Rectal smooth muscle tissue (tissue), 1 donor: Measurements from ENCODE around the gene BTBD10.
"Not testable (repeated sequence)": the region's sequence is repeated elsewhere in the genome, so short reads cannot be mapped to it uniquely, and the experiment has no call there.

ENCODE experiments used
- H3K27ac ChIP-seq: one replicate; pipeline ENCODE4 v1.7.0; 2013; ENCODE audit warnings: low read depth, low read length, inconsistent platforms
- H3K27me3 ChIP-seq: one replicate; pipeline ENCODE4 v1.7.0; 2013; ENCODE audit warnings: low read length; ENCODE audit not compliant: control insufficient read depth, insufficient read depth
- H3K36me3 ChIP-seq: one replicate; pipeline ENCODE4 v1.7.0; 2013; ENCODE audit warnings: low read length; ENCODE audit not compliant: control insufficient read depth, insufficient read depth
- H3K4me1 ChIP-seq: one replicate; pipeline ENCODE4 v1.7.0; 2013; ENCODE audit warnings: low read length; ENCODE audit not compliant: control insufficient read depth, insufficient read depth
- H3K4me3 ChIP-seq: one replicate; pipeline ENCODE4 v1.7.0; 2013; ENCODE audit warnings: low read length
- H3K9ac ChIP-seq: one replicate; pipeline ENCODE4 v1.7.0; 2013; ENCODE audit warnings: low read length

BTBD10 gene

DNA sequence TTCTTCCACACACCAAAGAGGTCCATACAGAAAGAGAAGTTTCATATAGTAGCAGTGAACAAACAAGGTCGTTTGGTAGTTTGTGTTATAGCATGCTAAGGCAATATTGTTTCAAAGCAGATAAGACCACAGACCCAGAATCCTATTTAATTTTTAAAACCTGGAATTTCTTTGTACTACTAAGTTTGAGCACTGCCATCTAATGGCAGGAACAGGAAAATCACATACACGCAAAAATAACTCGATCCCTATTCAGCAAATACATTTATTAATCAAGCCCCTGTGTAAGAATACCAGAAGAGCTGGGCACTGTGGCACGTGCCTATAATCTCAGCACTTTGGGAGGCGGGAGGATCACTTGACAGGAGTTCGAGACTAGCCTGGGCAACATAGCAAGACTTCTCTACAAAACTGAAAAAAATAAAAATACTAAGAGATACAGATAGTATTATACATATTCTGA, 2.9 kb upstream of the BTBD10 start:
- no peak overlapping the region for H3K27ac ChIP-seq
- no peaks in the 10 kb centered on the region for H3K27me3 ChIP-seq
- peaks cover 6% of the 10 kb centered on the region for H3K4me1 ChIP-seq
- H3K9ac ChIP-seq, result no peak overlapping the region
- H3K4me3 ChIP-seq, result no peak overlapping the region
- no peaks in the 10 kb centered on the region for H3K36me3 ChIP-seq

GRCh38 chr11:13463779-13464290, 813 bp upstream of the BTBD10 start:
- H3K36me3 ChIP-seq, result no peaks in the 10 kb centered on the region
- H3K27ac ChIP-seq, result peak overlapping the region; percentile 83
- H3K9ac ChIP-seq, result peak overlapping the region; percentile 72
- H3K27me3 ChIP-seq, result no peaks in the 10 kb centered on the region
- H3K4me1 ChIP-seq, result peaks cover 6% of the 10 kb centered on the region
- peak overlapping the region; percentile 82 for H3K4me3 ChIP-seq

GRCh38 chr11:13462311-13462900, 616 bp downstream of the BTBD10 start:
- H3K9ac ChIP-seq, result peak overlapping the region; percentile 29
- peak overlapping the region; percentile 82 for H3K4me3 ChIP-seq
- no peaks in the 10 kb centered on the region for H3K36me3 ChIP-seq
- peak overlapping the region; percentile 83 for H3K27ac ChIP-seq
- H3K4me1 ChIP-seq, result peaks cover 6% of the 10 kb centered on the region
- H3K27me3 ChIP-seq, result no peaks in the 10 kb centered on the region

GRCh38 chr11:13461291-13461690, 1.7 kb downstream of the BTBD10 start:
- Histone ChIP-seq H3K9ac (no peak overlapping the region), H3K4me1 (peaks cover 6% of the 10 kb centered on the region)

GRCh38 chr11:13450832-13451397, 12.1 kb downstream of the BTBD10 start:
- no peak overlapping the region for H3K9ac ChIP-seq
- no peaks in the 10 kb centered on the region for H3K4me1 ChIP-seq
- no peak overlapping the region for H3K4me3 ChIP-seq
- no peak overlapping the region for H3K27ac ChIP-seq
- no peaks in the 10 kb centered on the region for H3K27me3 ChIP-seq
- H3K36me3 ChIP-seq, result no peaks in the 10 kb centered on the region

More at GRCh38 chr11:13461291-13461690, 1.7 kb downstream of the BTBD10 start:
- Histone ChIP-seq H3K27ac (no peak overlapping the region), H3K4me3 (no peak overlapping the region), H3K36me3 (no peaks in the 10 kb centered on the region), H3K27me3 (no peaks in the 10 kb centered on the region)

DNA sequence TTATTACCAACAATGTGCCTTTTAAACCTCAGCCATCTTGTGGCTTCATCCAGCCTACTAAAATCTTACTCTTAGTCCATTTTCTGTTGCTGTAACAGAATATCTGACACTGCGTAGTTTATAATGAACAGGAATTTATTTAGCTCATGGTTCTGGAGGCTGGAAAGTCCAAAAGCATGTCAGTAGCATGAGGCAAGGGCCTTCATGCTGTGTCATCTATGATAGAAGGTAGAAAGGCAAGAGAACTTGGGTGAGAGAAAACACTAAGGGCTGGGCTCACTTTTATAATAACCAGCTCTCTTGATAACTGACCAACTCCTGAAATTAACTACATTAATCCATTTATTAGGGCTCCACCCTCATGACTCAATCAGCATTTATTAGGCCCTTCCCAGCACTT, 13.5 kb downstream of the BTBD10 start:
- Histone ChIP-seq H3K27me3 (no peaks in the 10 kb centered on the region), H3K9ac (no peak overlapping the region), H3K27ac (no peak overlapping the region), H3K4me1 (no peaks in the 10 kb centered on the region), H3K36me3 (no peaks in the 10 kb centered on the region), H3K4me3 (no peak overlapping the region)

DNA sequence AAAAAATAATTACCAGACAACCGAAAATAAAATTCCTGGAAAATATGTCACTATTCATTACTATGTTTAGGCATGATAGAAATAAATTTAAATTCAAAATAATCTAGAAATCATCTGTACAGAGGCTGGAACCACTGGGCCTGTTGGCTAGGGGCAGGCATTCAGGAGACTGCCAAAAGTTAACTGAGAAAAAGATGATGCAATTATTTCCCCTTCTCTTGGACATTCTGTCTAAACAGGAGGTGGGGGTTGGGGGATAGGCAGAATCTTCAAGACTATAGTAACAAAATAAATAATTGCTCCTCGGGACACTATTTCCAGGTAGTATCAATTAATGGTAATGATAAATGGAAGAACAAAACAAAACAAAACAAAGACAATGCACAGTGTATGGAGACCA, 14.1 kb downstream of the BTBD10 start:
- no peaks in the 10 kb centered on the region for H3K4me1 ChIP-seq
- no peak overlapping the region for H3K9ac ChIP-seq
- no peaks in the 10 kb centered on the region for H3K27me3 ChIP-seq
- no peak overlapping the region for H3K4me3 ChIP-seq
- H3K27ac ChIP-seq, result no peak overlapping the region
- no peaks in the 10 kb centered on the region for H3K36me3 ChIP-seq

GRCh38 chr11:13446444-13446843, 16.6 kb downstream of the BTBD10 start:
- Histone ChIP-seq H3K27me3 (no peaks in the 10 kb centered on the region), H3K36me3 (no peaks in the 10 kb centered on the region), H3K4me1 (no peaks in the 10 kb centered on the region), H3K4me3 (no peak overlapping the region), H3K9ac (no peak overlapping the region), H3K27ac (no peak overlapping the region)

GRCh38 chr11:13445588-13445987, 17.4 kb downstream of the BTBD10 start:
- H3K27ac ChIP-seq, result no peak overlapping the region
- no peak overlapping the region for H3K4me3 ChIP-seq
- H3K9ac ChIP-seq, result no peak overlapping the region
- no peaks in the 10 kb centered on the region for H3K4me1 ChIP-seq
- no peaks in the 10 kb centered on the region for H3K27me3 ChIP-seq
- no peaks in the 10 kb centered on the region for H3K36me3 ChIP-seq

- Histone ChIP-seq H3K27ac (no peak overlapping the region), H3K36me3 (no peaks in the 10 kb centered on the region), H3K4me1 (no peaks in the 10 kb centered on the region), H3K9ac (no peak overlapping the region), H3K27me3 (no peaks in the 10 kb centered on the region), H3K4me3 (peak overlapping the region; percentile 30)
Measured at GRCh38 chr11:13440100-13440855, 22.7 kb downstream of the BTBD10 start.

DNA sequence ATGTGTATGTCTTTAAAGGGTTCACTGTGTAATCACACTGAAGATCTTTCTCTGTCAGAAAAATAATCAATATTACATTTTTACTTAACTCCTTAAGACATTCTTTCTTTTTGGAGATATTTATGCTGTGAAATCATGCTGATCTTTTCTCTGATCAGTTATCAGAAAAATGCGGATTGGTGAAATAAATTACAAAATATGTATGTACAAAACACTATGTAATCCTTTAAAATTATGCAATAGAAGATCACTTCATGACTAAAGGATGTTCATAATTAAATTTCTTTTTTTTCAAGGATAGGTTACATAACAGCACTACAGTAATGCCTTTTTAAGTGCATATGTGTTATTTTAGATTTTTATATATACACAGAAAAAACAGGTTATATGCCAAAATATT, 24.7 kb downstream of the BTBD10 start:
- Histone ChIP-seq H3K9ac (no peak overlapping the region), H3K4me3 (no peak overlapping the region), H3K27ac (no peak overlapping the region), H3K4me1 (no peaks in the 10 kb centered on the region), H3K36me3 (no peaks in the 10 kb centered on the region), H3K27me3 (no peaks in the 10 kb centered on the region)

- not testable (repeated sequence) for H3K9ac ChIP-seq, H3K4me3 ChIP-seq, H3K4me1 ChIP-seq
Measured at GRCh38 chr11:13436836-13437235, 26.2 kb downstream of the BTBD10 start.

More at GRCh38 chr11:13436836-13437235, 26.2 kb downstream of the BTBD10 start:
- not testable (repeated sequence) for H3K27me3 ChIP-seq, H3K27ac ChIP-seq, H3K36me3 ChIP-seq
